ENCODE data around the gene MYL3.

MYL3 gene

GRCh38 chr3:46882377-46883053 lies 19.3 kb upstream of the MYL3 start:
- no peak for DNase-seq

- peak in 1 of 2 experiments; percentile 19 for DNase-seq
These were observed 18.5 kb upstream of the MYL3 start for GRCh38 chr3:46881596-46882376.

- no peak for DNase-seq
These were observed 17.8 kb upstream of the MYL3 start for GRCh38 chr3:46880884-46881595.

GRCh38 chr3:46878781-46879436 lies 15.7 kb upstream of the MYL3 start:
- no peak for DNase-seq

DNA sequence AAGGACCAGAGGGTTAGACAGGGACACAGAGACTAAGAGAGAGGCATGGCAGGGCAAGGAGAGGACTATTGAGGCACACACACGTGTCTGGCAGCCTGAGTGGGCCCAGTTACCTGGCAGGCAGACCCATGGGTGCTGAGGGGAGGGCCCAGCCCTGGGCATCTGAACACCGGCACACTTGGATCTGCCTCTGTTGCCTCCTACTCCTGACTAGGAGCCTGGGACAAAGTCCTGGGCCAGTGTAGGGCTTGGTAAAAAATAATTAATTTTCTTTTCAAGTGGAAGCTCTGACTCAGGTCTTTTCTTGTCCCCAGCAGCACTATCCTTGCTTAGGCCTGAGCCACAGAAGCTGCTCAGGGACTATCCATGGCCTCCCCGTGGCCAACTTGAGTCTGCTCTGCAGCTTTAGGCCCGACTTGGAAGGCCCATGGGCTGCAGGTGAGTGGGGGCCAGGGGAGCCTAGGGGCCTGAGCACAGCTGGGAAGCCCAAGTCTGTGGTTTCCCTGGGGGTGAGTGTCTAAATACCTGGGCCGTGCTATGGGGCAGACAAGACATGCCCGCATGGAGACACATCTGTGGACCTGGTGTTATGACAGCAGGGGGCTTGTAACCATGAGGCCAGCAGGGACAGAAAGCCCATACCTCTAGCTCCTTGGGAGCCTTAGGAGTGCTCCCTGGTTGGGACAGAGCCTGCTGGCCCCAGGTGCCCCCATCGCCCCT lies 14.3 kb upstream of the MYL3 start, which contains the start of gene PTH1R:
Gene PTH1R, plus strand, starts transcription at position 316 of the 720 bp plus-strand sequence. CDS start 5,839 bp downstream, outside the sequence.
- DNase-seq, result no peak

DNA sequence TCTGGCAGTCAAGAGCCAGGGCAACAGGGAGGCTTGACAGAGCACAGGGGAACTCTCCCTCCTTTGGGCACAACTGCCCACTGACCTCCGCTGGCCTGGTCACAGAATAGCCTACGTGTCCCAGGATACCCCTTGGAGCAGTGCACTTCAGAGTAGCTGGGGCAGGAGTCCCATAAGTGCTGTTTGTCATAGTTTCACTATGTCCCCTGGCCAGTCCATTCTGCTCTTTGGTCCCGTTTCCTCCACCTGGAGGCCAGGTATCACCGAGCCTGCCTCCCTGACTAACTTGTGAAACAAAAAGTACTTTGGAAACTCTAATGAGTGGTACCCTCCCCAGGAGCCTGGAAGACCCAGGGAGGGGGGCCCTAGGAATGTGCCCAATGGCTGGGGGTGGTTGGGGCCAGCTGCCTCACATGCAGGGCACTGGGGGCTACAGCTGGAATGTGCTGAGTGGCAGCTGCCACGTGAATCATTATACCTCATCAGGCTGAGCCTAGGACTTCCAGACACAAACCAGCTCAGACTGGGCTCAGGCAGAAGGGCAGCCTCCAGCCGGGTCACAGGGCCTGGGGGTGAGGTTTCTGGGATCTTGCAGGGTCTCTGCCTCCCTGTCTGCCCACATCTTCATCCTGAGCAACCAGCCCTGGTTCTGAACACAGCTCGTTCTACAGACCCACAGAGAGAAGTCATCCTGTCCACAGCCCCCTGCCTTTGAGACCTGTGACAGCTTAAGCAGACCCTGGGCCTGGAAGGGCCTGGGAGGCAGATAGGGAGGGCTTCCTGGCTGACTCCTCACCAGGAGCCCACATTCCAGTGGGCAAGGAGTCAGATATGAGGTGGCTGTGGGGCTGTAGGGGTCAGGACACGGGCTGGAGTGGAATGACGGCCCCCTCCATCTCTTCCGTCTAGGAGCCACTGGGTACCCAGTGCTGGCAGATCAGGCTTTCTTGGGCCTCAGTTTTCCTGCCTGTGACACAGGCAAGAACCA lies 13.4 kb upstream of the MYL3 start:
- no peak for DNase-seq

GRCh38 chr3:46875560-46875959 lies 12.3 kb upstream of the MYL3 start:
- DNase-seq, result no peak

DNA sequence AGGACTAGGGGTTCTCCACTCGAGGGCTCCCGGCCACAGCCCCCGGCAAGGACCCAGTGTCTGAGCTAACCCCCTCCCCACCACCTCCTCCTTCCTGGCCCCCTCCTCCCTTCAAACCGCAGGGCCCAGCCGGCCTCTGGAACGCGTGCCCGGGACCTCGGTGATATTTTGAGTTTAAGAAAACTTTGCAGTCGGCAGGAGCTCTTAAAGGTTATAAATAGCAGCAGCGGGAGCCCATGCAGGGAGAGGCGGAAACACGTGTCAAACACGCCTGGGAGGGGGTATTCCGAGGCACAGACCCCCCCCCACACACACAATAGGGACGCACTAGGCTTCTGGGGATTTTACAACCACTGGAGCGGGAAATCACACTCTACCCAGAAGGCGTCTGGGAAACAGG lies 11.2 kb upstream of the MYL3 start:
- no peak for DNase-seq

DNA sequence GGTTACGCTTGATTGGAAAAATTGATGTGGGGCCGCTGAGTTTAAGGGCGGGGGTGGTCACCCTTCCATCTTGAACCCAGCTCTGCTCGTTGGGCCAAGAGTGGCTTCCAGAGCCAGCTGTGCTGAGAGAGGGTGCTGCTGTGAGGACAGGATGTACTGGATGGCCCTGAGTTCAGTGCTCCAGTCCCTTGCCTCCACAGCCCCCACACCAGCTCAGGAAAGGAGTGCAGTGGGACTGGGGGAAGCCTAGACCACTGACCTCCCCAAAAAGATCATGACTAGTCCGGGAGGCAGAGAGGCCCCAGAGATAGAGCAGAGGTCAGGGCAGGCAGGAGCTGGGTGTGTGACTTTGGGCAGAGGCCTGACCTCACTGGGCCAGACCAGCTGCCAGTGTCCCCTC lies 10.3 kb upstream of the MYL3 start:
- DNase-seq, result peak in 1 of 2 experiments; percentile 9

DNA sequence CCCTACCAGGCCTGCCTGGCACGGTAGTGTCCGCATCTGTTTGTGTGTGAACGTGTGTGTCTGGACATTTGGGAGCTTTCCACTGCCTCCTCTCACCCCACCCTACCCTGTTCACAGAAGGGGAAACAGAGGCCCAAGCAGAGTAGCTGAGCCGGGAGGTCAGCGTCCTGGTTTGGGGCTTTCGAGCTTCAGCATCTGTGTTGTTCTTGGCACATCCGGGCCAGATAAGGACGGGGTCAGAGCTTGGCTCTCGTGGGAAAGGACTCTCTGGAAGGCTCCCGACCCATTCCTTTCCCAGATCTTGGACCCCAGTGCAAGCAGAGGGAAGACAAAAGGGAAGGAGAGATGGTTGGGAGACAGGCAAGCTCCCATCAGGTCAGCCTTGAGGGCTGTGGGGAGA lies 8.0 kb upstream of the MYL3 start:
- no peak for DNase-seq

DNA sequence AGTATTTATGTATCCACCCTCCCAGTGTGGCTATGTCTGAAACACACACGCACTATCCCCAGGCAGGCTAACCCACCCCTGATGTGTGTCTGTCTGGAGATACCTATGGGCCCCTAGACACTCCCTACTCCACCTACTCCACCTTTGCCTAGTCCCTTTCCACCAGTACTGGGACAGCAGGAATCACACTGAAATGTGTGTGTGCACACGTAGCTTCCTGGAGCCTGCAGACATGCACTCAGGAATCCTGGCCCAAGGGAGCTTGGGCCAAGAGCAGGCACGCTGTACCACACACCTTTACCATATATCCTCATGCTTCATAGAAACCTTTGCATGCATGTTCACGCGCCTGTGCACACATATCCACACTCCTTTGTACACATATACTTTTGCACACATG lies 7.4 kb upstream of the MYL3 start:
- DNase-seq, result no peak

DNA sequence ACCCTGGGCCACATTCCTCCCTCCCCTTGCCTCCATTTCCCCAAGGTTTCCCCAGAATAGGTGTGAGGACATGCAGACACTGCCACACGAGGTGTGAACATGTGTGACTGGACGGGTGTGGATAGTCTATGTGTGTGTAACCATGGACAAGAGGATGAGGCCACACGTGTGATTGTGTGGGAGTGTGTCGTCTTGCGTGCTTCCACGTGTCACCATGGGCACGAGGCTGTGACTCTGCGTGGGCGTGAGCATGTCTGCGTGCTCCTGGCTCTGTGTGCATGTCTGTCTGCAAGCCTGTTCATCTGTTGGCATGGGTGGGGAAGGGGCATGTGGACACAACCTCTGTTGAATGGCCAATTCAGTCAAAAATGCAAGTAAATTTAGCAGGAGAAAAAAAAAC lies 6.2 kb upstream of the MYL3 start:
- no peak for DNase-seq

DNA sequence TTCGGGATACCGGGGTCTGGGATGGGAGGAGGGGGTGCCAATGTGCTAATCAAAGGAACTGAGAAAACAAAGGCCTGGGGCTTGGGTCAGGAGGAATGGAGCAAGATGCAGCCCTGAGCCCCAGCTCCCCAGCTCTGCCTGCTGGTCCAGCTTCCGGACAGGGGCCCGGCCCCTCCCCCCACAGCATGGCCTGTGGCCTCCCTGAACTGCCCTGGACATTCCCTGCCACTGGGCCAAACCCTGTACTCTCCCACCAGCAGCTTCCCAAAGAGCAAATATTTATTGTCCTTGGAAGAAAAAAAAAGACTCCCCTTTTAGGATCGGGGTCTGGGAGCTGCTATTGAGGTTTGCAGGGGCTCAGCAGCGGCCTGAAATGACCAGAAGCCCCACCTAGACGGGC lies 5.7 kb upstream of the MYL3 start:
- DNase-seq, result no peak

DNA sequence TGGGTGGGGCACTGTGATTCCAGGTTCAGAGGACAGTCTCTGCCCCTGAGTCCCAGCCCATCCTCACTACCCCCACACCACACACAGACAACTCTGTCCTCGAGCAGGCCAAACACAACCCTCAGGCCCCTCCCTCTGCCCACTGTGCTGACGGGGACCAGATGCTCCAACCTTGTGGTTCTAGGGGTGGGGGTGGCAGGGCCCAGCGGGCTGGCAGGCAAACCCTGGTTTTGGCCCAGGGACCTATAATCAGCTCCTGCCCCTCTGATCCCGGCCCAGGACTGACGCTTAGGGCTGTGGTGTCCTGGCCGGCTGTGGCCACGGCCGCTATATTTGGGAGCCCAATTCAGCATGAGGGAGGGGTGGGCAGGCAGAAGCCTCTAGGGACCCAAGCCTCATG lies 5.0 kb upstream of the MYL3 start:
- no peak for DNase-seq

GRCh38 chr3:46867550-46867898 lies 4.3 kb upstream of the MYL3 start:
- DNase-seq, result no peak

- peak; percentile 67 to 85 for DNase-seq
These were observed 3.7 kb upstream of the MYL3 start for GRCh38 chr3:46866720-46867549.

DNA sequence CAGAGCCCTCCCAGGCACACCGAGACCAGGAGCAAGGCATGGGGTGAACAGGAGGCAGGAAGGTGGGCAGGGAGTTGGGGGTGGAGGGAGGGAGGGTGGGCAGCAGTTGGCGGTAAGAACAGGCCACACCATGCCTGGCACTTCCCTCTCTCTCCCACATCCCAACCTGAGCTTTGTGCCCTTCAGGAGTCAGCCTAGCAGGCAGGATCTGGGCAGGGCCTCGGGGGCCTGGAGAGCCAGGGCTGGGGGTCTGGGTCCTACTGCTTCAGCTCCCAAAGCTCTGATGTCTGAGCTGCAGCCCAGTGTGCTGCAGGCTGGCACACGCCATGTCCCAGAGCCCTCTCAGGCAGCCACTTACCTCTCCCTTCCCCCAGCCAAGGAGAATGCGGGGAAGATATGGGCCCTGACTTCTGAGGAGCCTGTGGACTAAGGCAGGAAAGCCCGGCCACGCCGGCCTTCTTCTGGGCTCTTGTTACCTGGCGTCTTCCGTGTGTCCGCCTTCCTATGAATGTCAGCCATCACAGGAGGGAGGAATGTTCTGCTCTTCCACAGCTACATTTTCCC lies 2.9 kb upstream of the MYL3 start:
- DNase-seq, result no peak

- DNase-seq, result no peak
These were observed 2.3 kb upstream of the MYL3 start for GRCh38 chr3:46865546-46865945.

- no peak for DNase-seq
These were observed 1.8 kb upstream of the MYL3 start for GRCh38 chr3:46865031-46865507.
